HG03045 (cell line): ENCODE measurements around the gene SLC35G6.

Experiments used
- ATAC-seq: cut with Tn5 transposase; IDR thresholded peaks from one replicate; pipeline ENCODE4 v1.9.1; 2021; ENCODE audit warnings: mild to moderate bottlenecking, moderate library complexity; ENCODE audit not compliant: unreplicated experiment

The SLC35G6 gene

DNA sequence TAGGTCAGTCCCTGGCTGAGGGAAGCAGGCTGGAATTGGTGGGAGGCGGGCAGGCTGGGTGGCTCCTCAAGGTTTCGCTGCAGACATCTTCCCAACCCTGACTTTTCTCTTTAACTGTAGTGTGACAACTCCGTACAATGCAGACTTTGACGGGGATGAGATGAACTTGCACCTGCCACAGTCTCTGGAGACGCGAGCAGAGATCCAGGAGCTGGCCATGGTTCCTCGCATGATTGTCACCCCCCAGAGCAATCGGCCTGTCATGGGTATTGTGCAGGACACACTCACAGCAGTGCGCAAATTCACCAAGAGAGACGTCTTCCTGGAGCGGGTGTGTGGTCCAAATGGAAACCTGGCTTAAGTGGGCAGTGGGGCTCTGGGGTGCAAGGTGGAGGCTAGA, 17.9 kb downstream of the SLC35G6 start:
- no peak for ATAC-seq

DNA sequence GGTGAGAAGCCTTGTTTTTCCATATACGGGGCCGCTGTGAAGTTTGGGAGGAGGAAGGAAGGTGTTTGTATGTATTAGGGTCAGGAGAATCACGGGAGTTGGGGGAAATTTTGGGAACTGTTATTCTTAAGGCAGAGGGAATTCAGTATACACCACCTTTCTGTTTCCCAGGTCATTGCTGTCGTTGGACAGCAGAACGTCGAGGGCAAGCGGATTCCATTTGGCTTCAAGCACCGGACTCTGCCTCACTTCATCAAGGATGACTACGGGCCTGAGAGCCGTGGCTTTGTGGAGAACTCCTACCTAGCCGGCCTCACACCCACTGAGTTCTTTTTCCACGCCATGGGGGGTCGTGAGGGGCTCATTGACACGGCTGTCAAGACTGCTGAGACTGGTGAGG, 20.5 kb downstream of the SLC35G6 start:
- ATAC-seq = no peak

DNA sequence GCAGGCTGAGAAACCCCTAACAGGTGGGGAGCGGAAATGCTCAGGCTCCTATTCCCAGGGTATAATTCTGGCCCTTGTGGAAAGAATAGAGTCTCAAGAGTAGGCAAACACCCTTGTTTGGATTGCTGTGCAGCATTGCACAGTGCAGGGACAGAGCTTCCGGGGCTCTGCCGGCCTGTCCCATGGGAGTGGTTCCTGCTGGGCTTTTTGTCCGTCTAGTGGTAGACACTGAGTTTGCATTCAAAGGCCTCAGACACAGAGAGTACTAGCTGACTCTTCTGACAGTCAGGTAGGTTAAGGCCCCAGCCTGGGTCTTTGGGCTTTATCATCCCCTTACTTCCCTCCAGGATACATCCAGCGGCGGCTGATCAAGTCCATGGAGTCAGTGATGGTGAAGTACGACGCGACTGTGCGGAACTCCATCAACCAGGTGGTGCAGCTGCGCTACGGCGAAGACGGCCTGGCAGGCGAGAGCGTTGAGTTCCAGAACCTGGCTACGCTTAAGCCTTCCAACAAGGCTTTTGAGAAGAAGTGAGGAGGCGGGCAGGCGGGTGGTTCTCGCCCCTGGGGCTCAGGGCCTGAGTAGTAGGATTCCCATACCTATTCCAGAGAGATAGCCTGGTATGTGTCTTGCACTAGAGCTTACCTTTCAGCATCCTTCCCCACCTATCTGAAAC, 21.1 kb downstream of the SLC35G6 start:
- ATAC-seq = no peak

DNA sequence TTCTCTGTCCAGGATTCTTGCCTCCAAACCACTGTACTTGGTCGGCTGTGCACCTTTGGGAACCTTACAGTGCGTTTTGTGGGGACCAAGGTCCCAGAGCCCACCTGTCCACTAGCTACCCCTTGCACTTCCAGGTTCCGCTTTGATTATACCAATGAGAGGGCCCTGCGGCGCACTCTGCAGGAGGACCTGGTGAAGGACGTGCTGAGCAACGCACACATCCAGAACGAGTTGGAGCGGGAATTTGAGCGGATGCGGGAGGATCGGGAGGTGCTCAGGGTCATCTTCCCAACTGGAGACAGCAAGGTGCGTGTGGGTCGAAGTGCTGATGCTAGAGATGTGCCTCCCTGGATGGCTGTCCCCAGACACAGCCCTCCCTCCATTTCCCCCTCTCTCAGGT, 21.7 kb downstream of the SLC35G6 start:
- no peak for ATAC-seq

DNA sequence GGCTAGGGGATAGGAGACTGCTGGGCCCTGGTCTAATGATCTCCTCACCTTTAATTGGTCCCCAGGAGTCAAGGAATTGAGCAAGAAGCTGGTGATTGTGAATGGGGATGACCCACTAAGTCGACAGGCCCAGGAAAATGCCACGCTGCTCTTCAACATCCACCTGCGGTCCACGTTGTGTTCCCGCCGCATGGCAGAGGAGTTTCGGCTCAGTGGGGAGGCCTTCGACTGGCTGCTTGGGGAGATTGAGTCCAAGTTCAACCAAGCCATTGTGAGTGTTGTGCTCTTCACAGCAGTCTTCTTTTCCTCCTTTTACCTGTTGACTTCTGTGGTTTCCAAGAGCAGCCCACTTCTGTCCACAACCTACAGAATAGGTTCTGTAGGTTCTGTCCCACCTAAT, 22.3 kb downstream of the SLC35G6 start:
- ATAC-seq = no peak

GRCh38 chr17:7508145-7508544, 26.9 kb downstream of the SLC35G6 start:
- ATAC-seq = no peak

DNA sequence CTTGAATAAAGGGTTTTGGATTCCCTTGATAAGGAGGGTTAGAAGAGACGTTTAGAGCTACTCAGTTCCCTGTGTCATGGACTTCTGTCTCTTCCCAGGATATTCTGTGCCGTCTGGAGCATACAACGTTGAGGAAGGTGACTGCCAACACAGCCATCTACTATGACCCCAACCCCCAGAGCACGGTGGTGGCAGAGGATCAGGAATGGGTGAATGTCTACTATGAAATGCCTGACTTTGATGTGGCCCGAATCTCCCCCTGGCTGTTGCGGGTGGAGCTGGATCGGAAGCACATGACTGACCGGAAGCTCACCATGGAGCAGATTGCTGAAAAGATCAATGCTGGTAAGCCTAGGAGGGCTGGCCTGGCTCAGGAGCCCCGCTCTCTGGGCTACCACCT, 27.6 kb downstream of the SLC35G6 start:
- ATAC-seq = no peak

DNA sequence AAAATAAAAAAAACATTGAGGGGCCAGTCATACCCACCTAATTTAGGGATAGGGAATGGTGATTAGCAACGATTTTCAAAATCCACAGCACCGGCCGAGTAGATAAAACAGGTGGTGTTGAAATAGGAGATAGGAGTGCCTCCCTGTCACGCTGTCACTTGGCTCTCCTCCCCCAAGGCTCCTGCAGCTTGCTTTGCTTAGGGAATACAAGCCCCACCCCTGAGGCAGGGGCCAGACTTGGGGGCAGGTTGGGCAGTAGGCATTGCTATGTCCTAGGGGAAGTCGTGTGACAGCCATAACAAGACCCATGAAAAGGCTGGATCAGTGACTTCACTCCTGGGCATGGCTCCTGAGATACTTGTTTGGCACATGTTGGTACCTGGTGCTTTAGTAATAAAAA, 28.7 kb downstream of the SLC35G6 start:
- no peak for ATAC-seq

DNA sequence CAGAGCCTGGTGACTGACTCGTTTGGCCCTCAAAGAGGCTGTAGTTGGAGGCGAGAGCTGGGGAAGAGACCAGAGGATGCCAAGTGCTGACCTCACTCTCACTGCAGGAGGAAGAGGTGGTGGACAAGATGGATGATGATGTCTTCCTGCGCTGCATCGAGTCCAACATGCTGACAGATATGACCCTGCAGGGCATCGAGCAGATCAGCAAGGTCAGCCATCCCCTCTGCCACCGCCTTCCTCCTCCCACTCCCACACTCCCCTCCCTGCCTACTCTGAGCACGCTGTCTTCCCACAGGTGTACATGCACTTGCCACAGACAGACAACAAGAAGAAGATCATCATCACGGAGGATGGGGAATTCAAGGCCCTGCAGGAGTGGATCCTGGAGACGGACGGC, 29.9 kb downstream of the SLC35G6 start:
- no peak for ATAC-seq

- ATAC-seq = no peak
Observed at GRCh38 chr17:7512105-7512504, 30.9 kb downstream of the SLC35G6 start.

DNA sequence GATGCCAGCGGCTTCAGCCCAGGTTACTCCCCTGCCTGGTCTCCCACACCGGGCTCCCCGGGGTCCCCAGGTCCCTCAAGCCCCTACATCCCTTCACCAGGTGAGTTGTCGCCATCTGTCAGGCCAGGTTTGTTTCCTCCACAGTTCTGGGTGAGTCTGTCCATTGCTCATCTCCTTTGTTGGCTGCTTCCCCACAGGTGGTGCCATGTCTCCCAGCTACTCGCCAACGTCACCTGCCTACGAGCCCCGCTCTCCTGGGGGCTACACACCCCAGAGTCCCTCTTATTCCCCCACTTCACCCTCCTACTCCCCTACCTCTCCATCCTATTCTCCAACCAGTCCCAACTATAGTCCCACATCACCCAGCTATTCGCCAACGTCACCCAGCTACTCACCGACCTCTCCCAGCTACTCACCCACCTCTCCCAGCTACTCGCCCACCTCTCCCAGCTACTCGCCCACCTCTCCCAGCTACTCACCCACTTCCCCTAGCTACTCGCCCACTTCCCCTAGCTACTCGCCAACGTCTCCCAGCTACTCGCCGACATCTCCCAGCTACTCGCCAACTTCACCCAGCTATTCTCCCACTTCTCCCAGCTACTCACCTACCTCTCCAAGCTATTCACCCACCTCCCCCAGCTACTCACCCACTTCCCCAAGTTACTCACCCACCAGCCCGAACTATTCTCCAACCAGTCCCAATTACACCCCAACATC, 31.7 kb downstream of the SLC35G6 start:
- ATAC-seq = no peak

GRCh38 chr17:7513850-7514419, 32.7 kb downstream of the SLC35G6 start:
- ATAC-seq = no peak

- ATAC-seq = no peak
Observed at GRCh38 chr17:7515911-7516610, 34.8 kb downstream of the SLC35G6 start.

DNA sequence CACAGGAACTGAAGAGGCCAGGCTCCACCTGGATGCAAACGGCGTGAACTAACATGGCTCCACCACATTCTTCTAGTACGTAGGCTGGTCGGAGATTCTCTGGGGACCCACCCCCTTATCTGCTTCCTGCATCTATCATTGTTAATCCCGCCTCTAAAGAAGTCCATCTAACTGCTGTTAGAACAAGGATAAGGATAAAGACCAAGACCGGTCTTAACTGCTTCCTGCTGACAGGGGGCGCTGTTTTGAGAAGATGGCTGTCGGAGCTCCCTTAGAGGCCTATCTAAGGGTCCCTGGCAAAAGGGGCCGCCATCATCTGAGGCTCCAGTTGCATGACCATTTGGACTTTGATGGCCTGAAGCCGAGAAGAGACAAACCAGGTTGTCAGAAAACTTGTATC, 41.8 kb downstream of the SLC35G6 start:
- no peak for ATAC-seq

DNA sequence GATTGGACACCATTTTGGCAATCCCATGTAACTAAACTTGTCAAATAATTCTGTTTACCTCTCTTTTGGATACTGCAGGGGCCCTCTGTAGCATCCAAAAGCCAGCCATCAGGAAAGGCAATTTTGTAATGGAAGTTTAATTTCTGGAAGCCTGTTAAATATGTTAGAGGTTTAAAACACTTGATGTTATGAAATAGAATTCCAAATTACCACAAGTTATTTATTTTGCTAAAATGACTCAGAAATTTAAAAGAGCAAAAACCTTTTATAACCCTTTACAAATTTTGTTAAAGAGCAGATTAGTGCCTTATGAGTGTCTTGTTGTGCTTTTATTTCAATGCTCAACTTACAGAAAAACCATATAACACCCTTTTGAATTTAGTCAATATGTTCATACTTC, 47.6 kb downstream of the SLC35G6 start:
- no peak for ATAC-seq

- ATAC-seq = no peak
Observed at GRCh38 chr17:7530023-7530900, 49.0 kb downstream of the SLC35G6 start.
